HPDE6-E6E7 (cell line): Measurements from ENCODE around the gene SLC34A2.

Experiments
- DNase-seq: peaks from one replicate; pipeline ENCODE4 v3.0.0; 2011; ENCODE audit warnings: missing footprints; ENCODE audit errors: extremely low spot score

Gene SLC34A2

DNA sequence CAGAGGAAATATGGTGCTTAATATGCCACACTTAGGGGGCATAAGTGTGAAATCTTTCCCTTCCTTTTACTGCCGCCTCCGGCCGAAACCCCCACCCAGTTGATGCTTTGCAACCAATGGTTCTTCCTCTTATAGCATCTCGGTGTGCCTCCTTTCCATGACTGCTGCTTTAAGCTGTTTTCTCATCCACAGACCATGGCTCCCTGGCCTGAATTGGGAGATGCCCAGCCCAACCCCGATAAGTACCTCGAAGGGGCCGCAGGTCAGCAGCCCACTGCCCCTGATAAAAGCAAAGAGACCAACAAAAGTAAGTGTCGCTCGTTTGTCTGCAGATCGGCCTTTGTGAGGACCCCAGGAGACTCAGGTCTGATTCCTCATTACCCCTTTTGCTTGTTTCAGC, 6.7 kb downstream of the SLC34A2 start:
- no peak for DNase-seq

DNA sequence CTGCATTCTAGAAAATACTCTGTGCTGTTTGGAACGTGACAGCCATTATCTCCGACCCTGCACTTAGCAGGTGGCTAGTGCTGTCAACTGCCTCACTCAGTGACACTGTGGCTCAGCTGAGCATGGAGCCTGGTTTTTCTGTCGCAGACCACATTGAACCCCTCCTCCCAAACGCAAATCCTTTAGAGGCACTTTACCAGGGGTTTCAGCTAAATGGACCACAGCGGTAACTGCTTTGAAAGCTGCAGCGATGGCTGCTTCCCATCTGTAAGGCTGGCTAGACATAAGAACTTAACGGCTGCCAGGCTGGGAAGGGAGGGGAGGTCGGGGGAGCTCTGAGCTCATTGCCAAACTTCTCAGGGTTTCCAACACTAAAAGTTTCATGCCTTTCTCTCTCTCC, 8.1 kb downstream of the SLC34A2 start:
- DNase-seq = no peak

DNA sequence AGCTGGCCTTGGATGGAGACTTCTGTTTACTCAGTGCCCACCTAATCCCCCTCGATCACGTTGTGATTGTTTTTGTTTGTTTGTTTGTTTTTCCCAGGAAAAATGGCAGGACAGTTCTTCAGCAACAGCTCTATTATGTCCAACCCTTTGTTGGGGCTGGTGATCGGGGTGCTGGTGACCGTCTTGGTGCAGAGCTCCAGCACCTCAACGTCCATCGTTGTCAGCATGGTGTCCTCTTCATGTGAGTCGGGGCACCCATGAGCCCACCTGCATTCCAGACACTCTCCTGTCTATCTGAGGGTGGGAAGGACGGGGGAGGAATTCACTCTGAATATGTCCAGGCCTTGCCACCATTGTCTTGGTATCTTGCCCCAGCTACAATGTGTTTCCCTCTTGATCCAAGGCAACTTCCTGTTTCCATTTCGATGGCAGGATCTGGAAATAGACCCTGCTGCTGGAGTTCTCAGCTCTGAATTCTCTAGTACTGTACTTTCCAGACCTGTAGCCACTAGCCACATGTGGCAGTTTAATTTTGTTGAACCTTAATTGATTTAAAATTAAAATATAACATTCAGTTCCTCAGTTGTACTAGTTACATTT, 10.5 kb downstream of the SLC34A2 start:
- DNase-seq = no peak

DNA sequence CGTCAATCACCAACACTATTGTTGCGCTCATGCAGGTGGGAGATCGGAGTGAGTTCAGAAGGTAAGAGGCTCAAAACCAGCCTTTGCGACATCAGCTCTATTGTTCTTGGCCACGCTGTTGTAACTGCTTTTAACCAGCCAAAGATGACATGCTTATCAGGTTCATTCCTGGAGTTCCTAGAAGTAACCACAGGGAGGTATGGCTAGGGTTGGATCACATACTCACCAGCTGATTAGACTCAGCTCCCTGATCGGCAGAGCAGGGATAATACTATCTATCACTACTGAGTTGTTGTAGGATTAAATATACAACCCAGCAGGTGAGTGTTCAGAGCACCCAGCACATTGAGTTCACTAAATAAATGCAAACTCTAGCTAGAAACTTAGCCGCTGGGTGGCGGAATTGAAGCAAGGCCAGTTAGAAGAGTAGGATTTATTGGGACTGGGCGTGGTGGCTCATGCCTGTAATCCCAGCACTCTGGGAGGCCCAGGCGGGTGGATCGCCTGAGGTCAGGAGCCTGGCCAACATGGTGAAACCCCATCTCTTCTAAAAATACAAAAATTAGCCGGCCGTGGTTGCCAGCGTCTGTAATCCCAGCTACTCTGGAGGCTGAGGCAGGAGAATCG, 12.4 kb downstream of the SLC34A2 start:
- no peak for DNase-seq

DNA sequence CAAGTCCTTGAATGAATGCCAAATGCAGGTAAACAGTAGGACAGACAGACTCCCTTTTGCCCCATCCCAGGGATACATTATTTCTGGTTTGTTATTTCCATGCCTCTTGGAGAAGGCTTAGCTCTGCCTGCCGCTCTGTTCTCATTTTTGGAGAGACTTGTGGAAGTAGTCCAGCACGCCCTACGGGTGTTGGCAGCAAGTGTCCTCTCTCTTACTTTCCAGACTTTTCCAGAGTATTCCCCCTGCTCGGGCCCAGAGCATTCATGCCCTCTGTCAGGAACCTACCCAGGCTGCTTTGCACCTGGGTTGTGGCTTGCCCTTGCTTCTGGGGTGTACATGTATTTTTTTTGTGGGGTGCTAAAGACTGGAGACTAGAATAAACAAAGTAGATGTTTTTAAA, 15.3 kb downstream of the SLC34A2 start:
- no peak for DNase-seq

DNA sequence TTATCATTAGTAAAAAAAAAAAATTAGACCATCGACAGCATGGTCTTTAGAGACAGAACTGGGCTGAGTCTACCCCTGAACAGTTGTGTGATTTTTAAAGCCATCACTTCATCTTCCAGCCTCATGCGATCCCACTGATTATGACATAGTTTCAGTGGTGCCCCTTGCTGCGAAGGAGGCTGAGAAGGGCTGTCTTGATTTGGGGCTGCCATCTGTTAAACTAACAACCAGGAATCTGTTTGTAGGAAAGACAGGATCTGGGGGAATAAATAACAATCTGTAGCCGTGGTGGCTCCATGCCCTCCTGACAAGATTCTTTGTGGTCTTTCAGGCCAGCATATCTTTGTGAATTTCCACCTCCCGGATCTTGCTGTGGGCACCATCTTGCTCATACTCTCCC, 17.1 kb downstream of the SLC34A2 start:
- no peak for DNase-seq

DNA sequence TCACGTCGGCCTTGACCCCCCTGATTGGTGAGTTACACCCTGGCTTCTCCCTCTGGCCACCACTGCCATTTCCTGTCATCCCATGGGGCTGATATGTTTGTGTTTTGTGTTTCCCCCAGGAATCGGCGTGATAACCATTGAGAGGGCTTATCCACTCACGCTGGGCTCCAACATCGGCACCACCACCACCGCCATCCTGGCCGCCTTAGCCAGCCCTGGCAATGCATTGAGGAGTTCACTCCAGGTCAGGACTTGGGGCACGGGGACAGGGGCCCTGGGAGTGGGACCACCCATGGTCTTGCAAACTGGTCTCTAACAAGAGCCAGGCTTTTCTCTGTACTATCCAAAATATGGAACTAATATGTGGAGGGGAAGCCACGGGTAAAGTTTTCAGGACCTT, 18.7 kb downstream of the SLC34A2 start:
- DNase-seq = no peak

DNA sequence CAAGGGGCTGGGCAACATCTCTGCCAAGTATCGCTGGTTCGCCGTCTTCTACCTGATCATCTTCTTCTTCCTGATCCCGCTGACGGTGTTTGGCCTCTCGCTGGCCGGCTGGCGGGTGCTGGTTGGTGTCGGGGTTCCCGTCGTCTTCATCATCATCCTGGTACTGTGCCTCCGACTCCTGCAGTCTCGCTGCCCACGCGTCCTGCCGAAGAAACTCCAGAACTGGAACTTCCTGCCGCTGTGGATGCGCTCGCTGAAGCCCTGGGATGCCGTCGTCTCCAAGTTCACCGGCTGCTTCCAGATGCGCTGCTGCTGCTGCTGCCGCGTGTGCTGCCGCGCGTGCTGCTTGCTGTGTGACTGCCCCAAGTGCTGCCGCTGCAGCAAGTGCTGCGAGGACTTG, 20.6 kb downstream of the SLC34A2 start:
- no peak for DNase-seq

DNA sequence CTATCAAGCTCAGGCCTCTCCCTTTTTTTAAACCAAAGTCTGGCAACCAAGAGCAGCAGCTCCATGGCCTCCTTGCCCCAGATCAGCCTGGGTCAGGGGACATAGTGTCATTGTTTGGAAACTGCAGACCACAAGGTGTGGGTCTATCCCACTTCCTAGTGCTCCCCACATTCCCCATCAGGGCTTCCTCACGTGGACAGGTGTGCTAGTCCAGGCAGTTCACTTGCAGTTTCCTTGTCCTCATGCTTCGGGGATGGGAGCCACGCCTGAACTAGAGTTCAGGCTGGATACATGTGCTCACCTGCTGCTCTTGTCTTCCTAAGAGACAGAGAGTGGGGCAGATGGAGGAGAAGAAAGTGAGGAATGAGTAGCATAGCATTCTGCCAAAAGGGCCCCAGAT, 21.5 kb downstream of the SLC34A2 start:
- DNase-seq = no peak

DNA sequence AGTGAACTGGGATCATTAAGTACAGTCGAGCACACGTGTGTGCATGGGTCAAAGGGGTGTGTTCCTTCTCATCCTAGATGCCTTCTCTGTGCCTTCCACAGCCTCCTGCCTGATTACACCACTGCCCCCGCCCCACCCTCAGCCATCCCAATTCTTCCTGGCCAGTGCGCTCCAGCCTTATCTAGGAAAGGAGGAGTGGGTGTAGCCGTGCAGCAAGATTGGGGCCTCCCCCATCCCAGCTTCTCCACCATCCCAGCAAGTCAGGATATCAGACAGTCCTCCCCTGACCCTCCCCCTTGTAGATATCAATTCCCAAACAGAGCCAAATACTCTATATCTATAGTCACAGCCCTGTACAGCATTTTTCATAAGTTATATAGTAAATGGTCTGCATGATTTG, 22.3 kb downstream of the SLC34A2 start:
- DNase-seq = no peak

DNA sequence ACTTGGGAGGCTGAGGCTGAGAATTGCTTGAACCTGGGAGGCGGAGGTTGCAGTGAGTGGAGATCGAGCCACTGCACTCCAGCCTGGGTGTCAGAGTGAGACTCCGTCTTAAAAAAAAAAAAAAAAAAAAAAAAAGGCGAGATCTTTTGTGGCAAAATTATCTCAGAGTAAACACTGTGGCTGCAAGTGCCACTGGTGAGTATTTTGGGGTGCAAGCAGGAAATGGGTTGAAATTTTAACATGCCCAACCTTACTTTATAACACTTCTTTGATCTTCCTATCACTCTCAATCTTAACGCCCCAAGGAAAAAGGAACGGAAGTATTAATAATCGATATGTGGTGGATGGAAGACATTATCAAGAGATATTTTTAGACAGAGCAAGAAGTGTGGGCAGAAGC, 32.1 kb downstream of the SLC34A2 start:
- no peak for DNase-seq

DNA sequence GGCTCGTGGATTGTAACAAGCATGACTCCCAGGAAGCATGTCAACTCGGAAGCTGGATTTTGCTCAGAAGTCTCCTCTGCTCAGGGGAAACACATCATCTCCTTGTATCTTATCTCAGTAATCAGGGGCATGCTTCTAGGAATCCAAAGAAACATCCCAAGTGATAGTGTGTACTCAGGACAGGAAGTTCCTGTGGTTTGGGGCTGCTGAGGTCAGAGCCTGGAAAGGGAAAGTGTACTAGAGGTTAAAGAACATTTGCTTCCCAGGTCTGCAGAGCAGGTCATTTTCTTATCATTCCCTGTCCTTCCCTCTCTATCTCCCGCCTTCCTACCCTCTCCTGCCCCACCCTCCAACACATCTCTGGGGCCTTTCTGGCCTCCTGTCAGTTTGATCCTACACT, 38.8 kb downstream of the SLC34A2 start:
- no peak for DNase-seq

DNA sequence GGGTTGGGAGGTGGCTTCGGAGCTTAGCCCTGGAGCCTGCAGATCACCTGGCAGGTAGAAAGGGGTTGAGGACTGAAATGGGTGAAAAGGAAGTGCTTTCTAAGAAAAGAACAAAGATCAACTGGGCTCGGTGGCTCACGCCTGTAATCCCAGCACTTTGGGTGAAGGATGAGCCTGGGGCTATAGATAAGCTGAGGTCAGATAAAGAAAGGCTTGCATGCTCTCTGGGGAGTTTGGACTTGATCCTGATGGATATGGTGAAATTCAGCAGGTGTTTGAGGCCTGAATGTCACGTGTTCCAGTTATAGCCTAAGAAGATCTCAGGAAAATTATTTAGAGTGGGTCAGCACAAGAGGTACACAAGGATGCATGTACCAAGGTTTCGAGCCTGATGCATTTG, 40.8 kb downstream of the SLC34A2 start:
- DNase-seq = no peak

DNA sequence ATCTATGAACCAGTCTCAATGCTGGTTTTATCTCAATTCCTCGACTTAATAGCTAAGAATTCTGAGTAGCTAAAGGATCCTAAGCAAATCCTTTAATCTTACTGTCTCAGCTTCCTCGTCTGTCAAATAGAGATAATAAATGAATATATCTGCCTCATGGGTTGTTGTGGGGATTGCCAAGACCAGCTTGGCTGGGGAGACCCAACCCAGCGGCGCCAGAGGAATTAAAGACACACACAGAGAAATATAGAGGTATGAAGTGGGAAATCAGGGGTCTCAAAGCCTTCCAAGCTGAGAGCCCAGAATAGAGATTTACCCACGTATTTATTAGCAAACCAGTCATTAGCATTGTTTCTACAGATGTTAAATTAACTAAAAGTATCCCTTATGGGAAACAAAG, 41.9 kb downstream of the SLC34A2 start:
- DNase-seq = no peak

DNA sequence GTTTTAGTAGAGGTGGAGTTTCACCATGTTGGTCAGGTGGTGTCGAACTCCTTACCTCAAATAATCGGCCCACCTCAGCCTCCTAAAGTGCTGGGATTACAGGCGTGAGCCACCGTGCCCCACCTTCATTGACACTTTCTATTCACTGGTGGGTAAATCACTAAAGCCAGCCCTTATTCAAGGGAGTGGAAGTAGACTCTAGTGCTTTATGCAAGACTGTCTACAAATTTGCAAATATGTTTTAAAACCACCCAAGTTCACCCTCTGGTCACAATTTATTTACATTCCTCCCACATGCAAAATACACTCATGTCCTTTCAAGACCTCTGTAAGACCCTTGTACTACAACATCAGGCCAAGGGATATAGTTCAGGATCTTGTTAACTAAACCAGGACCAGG, 45.0 kb downstream of the SLC34A2 start:
- no peak for DNase-seq

DNA sequence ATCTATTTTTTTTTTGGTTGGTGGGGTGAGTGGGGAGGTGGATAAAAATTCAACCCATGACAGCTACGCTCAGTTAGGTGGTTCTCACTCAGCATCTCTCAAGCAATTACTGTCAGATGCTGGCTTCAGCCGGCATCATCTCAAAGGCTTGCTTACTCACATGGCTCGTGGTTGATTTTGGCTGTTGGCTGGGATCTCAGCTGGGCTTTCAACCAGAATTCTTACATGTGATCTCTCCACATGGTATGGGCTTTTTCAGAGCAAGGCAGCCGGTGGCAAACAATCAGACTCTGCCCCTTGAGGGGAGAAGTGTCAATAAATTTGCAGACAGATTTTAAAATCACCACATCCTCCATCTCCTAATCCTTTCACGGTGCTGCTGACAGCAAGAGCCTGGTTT, 47.2 kb downstream of the SLC34A2 start:
- DNase-seq = no peak

DNA sequence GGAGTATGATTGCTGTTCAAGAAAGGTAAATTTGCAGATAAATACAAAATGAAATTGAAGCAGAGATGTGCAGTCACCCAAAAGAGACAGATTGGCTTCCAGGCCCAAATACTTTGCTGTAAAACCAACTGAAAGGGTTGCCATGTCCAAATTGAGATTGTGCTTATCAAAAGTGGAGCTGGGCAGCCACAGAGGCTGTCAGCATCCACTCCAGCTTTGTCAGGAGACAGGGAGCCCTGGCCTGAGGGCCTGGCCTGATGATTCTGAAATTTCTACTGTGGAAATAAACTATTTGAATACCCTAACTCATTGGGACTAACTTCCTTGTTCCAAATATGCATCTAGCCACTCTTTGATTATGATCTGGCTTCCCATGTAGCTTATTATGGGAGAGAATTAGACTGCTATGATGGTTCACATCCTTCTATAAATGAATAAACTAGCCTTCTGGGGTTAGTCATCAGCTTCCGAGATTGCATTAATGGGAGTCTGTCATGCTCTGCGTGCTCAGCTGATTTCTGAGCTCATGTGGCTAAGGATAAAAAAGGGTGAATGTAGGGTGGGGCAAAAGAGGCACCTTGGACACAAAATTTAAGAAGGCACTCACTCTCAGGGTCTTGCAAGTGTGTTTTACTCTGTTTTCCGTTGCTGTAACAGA, 48.2 kb downstream of the SLC34A2 start:
- DNase-seq = no peak

DNA sequence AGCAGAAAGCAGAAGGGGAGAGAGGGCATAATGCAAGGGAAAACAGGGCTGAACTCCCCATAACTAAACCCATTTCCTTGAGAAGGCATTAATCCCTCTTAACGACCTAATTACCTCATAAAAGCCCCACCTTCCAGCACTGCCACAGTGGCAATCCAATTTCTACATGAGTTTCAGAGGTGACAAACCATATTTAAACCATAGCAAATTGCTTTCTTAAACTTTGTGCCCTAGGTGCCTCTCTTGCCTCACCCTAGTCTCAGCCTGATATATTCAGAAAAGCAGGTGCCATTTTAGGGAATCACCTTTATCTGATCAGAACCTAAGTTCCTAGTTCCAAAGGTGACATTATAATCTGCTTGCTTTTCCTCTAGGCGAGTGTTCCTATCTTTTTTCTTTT, 48.9 kb downstream of the SLC34A2 start:
- no peak for DNase-seq

DNA sequence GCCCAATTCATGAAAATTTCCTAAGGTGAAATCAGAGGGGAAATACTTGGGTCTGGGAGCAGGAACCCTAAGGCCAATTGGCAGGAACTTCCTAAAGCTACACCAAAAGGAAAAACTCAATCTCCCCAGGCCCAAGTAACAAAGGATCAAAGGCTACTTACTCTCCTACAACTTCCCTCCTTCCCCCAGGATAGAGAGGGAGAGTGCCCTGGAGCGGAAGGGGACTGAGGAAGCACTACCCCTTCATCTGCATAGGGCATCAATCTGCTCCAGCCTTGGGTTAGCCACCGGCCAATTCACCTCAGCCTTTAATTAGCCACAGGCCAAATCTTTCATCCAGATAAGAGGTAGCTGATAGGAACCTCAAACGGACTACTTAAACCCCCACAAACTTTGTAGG, 55.0 kb downstream of the SLC34A2 start:
- no peak for DNase-seq

DNA sequence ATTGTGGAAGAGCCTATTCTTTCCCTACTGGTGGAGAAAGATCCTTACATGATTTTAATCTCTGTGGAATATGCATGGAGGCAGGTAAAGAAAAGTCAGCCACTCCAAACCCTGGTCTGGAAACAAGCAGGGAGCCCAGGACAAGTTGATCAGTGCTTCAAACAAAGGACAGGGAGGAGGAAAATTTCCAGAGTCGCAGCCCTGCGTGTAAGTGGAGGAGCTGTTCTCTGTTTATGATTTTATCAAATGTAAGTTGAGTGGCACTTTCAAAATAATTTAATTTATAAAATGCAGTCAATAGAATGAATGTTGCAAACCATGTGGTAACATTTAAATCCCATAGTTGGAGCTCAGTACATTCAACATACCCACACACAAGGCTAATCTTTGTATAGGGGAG, 57.0 kb downstream of the SLC34A2 start:
- no peak for DNase-seq

DNA sequence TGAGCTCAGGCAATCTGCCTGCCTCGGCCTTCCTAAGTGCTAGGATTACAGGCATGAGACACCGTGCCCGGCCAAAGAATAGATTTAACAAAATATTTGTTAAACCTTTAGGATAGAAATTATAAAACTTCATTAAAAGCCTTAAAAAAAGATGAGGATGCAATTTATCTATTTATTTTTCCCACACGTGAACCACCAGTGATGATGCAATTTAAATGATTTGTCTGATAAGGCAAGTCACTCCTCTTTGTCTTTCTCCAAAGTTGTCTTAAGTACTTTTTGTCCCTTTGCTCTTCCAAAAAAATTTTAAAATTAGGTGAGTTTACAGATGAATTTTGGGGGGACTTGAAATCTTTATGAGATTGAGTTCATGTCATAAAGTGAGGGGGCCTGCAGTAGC, 58.2 kb downstream of the SLC34A2 start:
- no peak for DNase-seq

DNA sequence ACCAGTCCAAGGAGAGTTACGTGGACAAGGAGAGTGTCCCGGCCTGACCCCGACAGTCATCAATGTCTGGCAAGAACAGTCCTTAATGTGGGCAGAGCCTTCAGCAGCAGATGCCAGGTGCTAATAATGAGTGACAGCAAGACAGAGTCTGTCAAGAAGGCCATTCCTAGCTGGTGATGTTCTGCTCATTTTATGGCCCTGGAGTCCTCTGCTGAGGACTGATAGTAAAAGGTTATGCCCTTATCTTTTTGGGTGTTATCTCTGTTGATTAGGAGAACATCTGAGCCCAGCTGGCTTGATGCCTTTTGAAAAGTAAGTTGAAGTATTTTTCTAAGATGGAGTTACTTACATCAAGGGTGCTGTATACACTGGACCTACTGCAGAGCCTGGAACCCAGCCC, 67.3 kb downstream of the SLC34A2 start:
- no peak for DNase-seq

DNA sequence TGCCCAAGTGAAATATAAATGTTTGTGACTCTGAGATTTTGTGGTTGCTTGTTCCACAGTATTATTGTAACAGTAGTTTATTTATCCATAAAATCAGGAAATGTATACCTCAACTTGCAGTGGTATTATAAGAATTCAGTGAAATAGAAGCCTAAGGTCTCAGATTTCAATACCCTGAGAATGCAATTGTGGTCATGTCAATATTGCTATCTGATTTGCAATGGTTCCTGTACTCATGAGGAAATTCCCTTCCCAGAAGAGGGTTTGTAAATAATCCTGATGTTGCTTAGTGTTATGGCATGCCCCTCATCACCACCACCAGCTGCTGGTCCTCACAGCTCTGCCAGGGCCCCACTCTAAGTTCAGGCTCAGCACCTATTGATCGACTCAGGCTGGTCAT, 67.8 kb downstream of the SLC34A2 start:
- no peak for DNase-seq

DNA sequence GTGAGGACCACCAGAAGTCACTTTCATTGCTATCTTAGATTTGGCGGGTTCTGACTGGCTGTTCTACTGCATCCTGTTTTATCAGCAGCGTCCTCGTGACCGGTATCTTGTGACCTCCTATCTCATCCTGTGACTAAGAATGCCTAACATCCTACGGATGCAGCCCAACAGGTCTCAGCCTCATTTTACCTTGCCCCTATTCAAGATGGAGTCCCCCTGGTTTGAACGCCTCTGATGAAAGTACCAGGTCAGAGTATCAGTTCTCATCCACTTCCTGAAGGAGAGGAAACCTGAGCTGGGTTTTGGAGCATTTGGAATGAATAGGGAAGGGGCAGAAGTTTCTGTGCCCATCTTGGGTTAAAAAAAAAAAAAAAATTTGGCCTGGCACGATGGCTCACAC, 70.2 kb downstream of the SLC34A2 start:
- DNase-seq = no peak
